ENCODE data around the gene LY6G5B. TPM values are rescaled to one million over a fixed set of nuclear protein-coding genes. Genes with fewer than 3 reads are reported as not detected.

Gene LY6G5B
- total RNA-seq, 2 experiments from 2014 or later, result 12.3 to 28.7 TPM

DNA sequence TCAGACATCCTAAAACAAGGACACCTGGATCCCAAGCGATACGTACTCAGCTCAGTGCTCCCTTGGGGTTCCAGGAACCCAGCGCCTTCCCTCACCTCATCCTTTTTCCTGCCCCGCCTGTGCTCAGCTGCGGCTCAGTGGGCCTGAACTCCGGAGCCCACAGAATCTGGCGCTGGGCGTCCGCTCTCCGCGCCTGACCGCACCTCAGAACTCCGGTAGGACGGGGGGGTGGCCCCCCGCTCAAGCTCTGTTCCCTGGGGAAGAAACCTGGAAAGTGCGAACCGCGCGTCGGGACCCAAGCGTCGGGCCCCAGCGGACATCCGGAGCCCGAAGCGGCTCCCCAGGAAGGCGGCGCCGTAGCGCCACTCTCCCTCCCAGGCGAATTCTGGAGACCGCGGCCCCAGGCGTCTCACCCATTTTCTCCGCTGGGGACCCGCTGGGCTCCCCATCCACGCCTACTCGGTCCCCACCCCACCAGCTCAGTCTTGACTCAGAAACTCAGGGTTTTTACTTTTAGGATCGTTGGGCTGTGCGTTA is 11.4 kb downstream of the LY6G5B start:
- TF ChIP-seq, protein P1, sequence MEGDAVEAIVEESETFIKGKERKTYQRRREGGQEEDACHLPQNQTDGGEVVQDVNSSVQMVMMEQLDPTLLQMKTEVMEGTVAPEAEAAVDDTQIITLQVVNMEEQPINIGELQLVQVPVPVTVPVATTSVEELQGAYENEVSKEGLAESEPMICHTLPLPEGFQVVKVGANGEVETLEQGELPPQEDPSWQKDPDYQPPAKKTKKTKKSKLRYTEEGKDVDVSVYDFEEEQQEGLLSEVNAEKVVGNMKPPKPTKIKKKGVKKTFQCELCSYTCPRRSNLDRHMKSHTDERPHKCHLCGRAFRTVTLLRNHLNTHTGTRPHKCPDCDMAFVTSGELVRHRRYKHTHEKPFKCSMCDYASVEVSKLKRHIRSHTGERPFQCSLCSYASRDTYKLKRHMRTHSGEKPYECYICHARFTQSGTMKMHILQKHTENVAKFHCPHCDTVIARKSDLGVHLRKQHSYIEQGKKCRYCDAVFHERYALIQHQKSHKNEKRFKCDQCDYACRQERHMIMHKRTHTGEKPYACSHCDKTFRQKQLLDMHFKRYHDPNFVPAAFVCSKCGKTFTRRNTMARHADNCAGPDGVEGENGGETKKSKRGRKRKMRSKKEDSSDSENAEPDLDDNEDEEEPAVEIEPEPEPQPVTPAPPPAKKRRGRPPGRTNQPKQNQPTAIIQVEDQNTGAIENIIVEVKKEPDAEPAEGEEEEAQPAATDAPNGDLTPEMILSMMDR (conservative IDR thresholded peaks at IDR 0.05; ENCODE audit: low read length), result no peak
- TF ChIP-seq EZH2phosphoT487 (IDR thresholded peaks at IDR 0.05; ENCODE audit: borderline replicate concordance, low read depth, low read length), result no peak
- H4K20me1 ChIP-seq (ENCODE audit: insufficient read depth, low read length), result no peaks in the 10 kb centered on the region
- POLR2A ChIA-PET, result interaction anchor here (1.0 kb wide), 1 partner anchor 57 kb away, joined by 3 read pairs; no protein-coding TSS in a partner anchor
- peak overlapping the region; percentile 18 for H3K4me3 ChIP-seq (ENCODE audit: low read depth, low read length, poor library complexity, severe bottlenecking)
- H3K79me2 ChIP-seq (ENCODE audit: insufficient read depth, low read depth, low read length), result no peaks in the 10 kb centered on the region
- H2AFZ ChIP-seq (ENCODE audit: low read length), result peak overlapping the region; percentile 33; the same call in 1 of the 2 replicates
- no TSS peak for BruUV-seq (replicated peaks)
- no peaks in the 10 kb centered on the region for H3K9me3 ChIP-seq (ENCODE audit: low read length)
- CTCF ChIA-PET (ENCODE audit: unreplicated experiment), result interaction anchor here (0.5 kb wide), 1 partner anchor 183 kb away, joined by 4 read pairs; no protein-coding TSS in a partner anchor
- peak; percentile 25 for DNase-seq (ENCODE audit: low spot score)
- peak overlapping the region; percentile 56 for H3K4me2 ChIP-seq (ENCODE audit: low read length)
- no peaks in the 10 kb centered on the region for H3K9me2 ChIP-seq (ENCODE audit: insufficient read depth, low read length)
- H3K4me1 ChIP-seq (ENCODE audit: insufficient read depth, low read length, poor library complexity, severe bottlenecking), result peaks cover 29% of the 10 kb centered on the region
- no peak overlapping the region for H3K27ac ChIP-seq (ENCODE audit: low read depth, low read length, poor library complexity, severe bottlenecking)
- intact Hi-C loops (cut with micrococcal nuclease; ENCODE audit: unreplicated experiment), result loop anchor here (2.0 to 10.0 kb wide), 3 partner anchors 46 to 456 kb away; partner anchors contain the start of gene EHMT2
- H3K36me3 ChIP-seq (ENCODE audit: insufficient read depth, low read length), result peaks cover 2% of the 10 kb centered on the region; the same call in 1 of the 2 replicates

DNA sequence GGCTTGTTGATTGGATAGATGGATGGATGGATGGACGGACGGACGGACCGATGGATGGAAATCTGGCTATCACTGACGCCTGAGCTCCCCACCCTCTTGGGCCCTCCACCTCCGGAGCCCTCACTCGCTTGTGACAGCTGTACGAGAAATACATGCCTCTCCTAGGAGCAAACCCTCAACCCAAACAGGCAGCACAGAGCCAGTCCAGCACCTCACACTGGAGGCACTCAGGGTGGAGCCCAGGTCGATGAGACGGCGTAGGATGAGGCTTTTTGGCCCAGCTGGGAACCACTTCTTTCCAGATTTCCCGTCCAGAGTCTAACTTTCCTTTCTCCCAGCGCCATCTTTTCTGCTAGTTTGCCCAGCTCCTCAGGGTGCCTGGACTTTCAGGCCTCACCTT is 13.8 kb downstream of the LY6G5B start:
- Histone ChIP-seq H2AFZ (ENCODE audit: low read length) (no peak overlapping the region), H3K9me3 (ENCODE audit: low read length) (no peaks in the 10 kb centered on the region), H3K27ac (ENCODE audit: low read depth, low read length, poor library complexity, severe bottlenecking) (no peak overlapping the region), H3K79me2 (ENCODE audit: insufficient read depth, low read depth, low read length) (no peaks in the 10 kb centered on the region), H3K4me1 (ENCODE audit: insufficient read depth, low read length, poor library complexity, severe bottlenecking) (peaks cover 15% of the 10 kb centered on the region), H4K20me1 (ENCODE audit: insufficient read depth, low read length) (no peaks in the 10 kb centered on the region), H3K36me3 (ENCODE audit: insufficient read depth, low read length) (peaks cover 21% of the 10 kb centered on the region; the same call in 1 of the 2 replicates), H3K4me2 (ENCODE audit: low read length) (no peak overlapping the region), H3K9me2 (ENCODE audit: insufficient read depth, low read length) (no peaks in the 10 kb centered on the region), H3K4me3 (ENCODE audit: low read depth, low read length, poor library complexity, severe bottlenecking) (no peak overlapping the region)
- intact Hi-C loops (cut with micrococcal nuclease; ENCODE audit: unreplicated experiment), result loop anchor here (10.0 kb wide), 2 partner anchors 211 to 459 kb away; partner anchors contain the start of gene EHMT2
- TF ChIP-seq, protein P1 (conservative IDR thresholded peaks at IDR 0.05; ENCODE audit: low read length), result no peak
- POLR2A ChIA-PET, result no interaction called here
- no peak for DNase-seq (ENCODE audit: low spot score)
- no TSS peak for BruUV-seq (replicated peaks)
- CTCF ChIA-PET (ENCODE audit: unreplicated experiment), result no interaction called here

DNA sequence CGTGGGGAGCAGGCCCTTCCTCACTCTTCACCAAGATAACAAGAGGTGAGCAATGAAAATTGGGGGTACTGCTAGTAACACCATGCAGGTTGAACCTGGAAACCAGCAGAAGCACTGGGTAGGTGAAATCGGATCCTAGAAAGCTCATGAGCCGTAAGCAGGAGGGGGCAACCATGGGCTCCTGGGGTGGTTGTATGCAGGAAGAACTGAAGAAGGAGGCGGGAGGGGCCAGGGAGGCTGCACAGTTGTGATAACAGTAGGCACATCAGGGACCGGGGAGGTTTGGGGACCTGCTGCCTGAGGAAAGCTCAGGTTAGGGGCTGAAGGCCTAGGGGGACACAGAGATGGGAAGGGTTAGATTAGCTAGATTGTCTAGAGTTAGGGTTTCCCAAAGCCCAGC is 16.7 kb downstream of the LY6G5B start:
- POLR2A ChIA-PET, result interaction anchor here (0.9 kb wide), 1 partner anchor 52 kb away, joined by 3 read pairs; no protein-coding TSS in a partner anchor
- intact Hi-C loops (cut with micrococcal nuclease; ENCODE audit: unreplicated experiment), result loop anchor here (10.0 kb wide), 2 partner anchors 208 to 462 kb away; partner anchors contain the start of gene EHMT2
- H3K36me3 ChIP-seq (ENCODE audit: insufficient read depth, low read length), result peaks cover 49% of the 10 kb centered on the region

More for the DNA sequence above, 16.7 kb downstream of the LY6G5B start:
- Histone ChIP-seq H3K9me3 (ENCODE audit: low read length) (no peaks in the 10 kb centered on the region), H3K4me2 (ENCODE audit: low read length) (no peak overlapping the region), H3K27ac (ENCODE audit: low read depth, low read length, poor library complexity, severe bottlenecking) (no peak overlapping the region), H3K4me1 (ENCODE audit: insufficient read depth, low read length, poor library complexity, severe bottlenecking) (peaks cover 13% of the 10 kb centered on the region), H3K9me2 (ENCODE audit: insufficient read depth, low read length) (no peaks in the 10 kb centered on the region), H3K79me2 (ENCODE audit: insufficient read depth, low read depth, low read length) (no peaks in the 10 kb centered on the region), H4K20me1 (ENCODE audit: insufficient read depth, low read length) (no peaks in the 10 kb centered on the region), H2AFZ (ENCODE audit: low read length) (no peak overlapping the region), H3K4me3 (ENCODE audit: low read depth, low read length, poor library complexity, severe bottlenecking) (no peak overlapping the region)
- TF ChIP-seq EZH2phosphoT487 (IDR thresholded peaks at IDR 0.05; ENCODE audit: borderline replicate concordance, low read depth, low read length), result no peak
- TF ChIP-seq, protein P1 (conservative IDR thresholded peaks at IDR 0.05; ENCODE audit: low read length), result no peak
- BruUV-seq (replicated peaks), result no TSS peak
- CTCF ChIA-PET (ENCODE audit: unreplicated experiment), result no interaction called here
- no peak for DNase-seq (ENCODE audit: low spot score)
